Astrocyte of the spinal cord (primary cell): ENCODE measurements around the gene CRISPLD2.
A peak's percentile ranks its signal among the peaks of the same experiment; 100 is the strongest.

Experiments
- DNase-seq: peaks from one replicate; pipeline ENCODE4 v3.0.0; 2011; ENCODE audit warnings: low read depth, low spot score
- H3K4me3 ChIP-seq: 2 replicates; pipeline ENCODE4 v1.5.1; 2011; ENCODE audit warnings: low read depth, mild to moderate bottlenecking, low read length, moderate library complexity
- CTCF ChIP-seq: IDR thresholded peaks from 2 replicates; pipeline ENCODE4 v1.5.1; 2012; ENCODE audit warnings: low read depth, mild to moderate bottlenecking, low read length, inconsistent platforms
- in situ Hi-C: cut with HindIII; loops from 2 replicates; pipeline ENCODE4 v1.10.0; 2017; ENCODE audit warnings: low sequenced_read_pairs

The CRISPLD2 gene

GRCh38 chr16:84947996-84948850 lies 128.4 kb downstream of the CRISPLD2 start:
- H3K4me3 ChIP-seq: no peak overlapping the region
- no peak for TF ChIP-seq CTCF
- DNase-seq: no peak
- in situ Hi-C loops: no loop called here

GRCh38 chr16:84948851-84949610 lies 129.2 kb downstream of the CRISPLD2 start:
- H3K4me3 ChIP-seq: no peak overlapping the region
- TF ChIP-seq CTCF: no peak
- in situ Hi-C loops: no loop called here
- DNase-seq: no peak

- TF ChIP-seq CTCF: no peak
- in situ Hi-C loops: no loop called here
- no peak for DNase-seq
- no peak overlapping the region for H3K4me3 ChIP-seq
Observed at GRCh38 chr16:84949772-84950436, 130.1 kb downstream of the CRISPLD2 start.

DNA sequence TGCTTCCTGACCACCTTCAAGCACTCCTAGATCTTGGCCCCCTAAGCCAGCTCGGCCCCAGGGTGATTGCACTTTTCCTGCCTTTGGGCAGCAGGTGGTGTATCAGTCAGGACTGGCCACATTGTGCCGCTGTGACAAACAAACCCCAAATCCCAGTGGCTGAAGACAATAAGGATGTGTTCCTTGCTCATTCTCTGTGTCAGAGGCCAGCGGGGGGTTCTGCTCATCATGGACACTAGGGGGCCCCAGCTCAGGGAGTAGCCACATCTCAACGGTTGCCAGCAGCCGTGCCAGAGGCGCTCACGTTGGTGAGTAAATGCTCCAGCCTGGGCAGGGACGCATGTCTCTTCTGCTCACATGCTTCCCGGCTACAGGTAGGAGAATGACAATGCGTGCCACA lies 131.1 kb downstream of the CRISPLD2 start:
- in situ Hi-C loops: no loop called here
- TF ChIP-seq CTCF: peak; percentile 34
- no peak for DNase-seq
- H3K4me3 ChIP-seq: no peak overlapping the region

DNA sequence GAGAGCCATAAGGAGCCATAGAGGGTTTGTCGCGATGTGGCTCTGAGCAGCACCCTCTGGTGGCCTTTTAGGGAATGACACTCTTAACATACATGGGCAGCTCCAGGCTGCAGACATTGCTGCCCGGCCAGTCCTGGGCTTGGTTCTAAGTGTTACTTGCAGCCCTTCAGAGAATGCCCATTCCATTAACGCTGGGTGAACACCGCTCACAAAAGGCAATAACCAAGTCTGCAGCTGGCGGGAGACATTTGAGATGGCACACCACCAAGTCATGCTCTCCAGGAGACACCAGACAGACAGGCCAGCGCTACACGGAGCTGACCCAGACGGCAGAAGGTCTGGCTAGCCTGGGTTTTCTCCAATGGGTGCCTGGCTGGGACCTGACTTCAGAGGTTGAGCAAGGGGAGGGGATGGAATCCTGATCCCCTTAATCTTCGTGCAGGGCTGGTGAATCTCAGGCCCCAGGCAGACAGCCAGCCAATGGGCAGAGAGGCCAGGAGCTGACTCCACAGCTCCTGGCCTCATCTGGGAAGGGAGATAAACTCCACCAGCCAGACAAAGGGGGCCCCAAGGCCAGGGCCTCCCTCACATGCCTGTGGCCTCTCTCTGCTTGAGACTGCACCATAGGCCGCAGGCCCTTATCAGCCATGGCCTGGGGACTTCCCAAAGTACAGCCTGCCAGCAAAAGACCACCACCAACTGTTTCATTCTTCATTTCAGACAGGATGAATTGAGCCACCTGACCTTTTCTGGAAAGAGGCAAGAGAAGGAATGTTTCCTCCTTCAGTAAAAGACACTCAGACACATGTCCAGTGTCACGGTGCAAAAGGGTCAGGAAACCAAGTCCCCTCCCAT lies 132.8 kb downstream of the CRISPLD2 start:
- peak; percentile 86 for DNase-seq
- peak; percentile 81 for TF ChIP-seq CTCF
- in situ Hi-C loops: no loop called here
- no peak overlapping the region for H3K4me3 ChIP-seq

GRCh38 chr16:84953190-84953746 lies 133.5 kb downstream of the CRISPLD2 start:
- TF ChIP-seq CTCF: no peak
- no peak for DNase-seq

More at GRCh38 chr16:84953190-84953746, 133.5 kb downstream of the CRISPLD2 start:
- in situ Hi-C loops: no loop called here
- no peak overlapping the region for H3K4me3 ChIP-seq
